Upper lobe of left lung (tissue), 4 donors: ENCODE measurements around the gene DMRTC2.

Experiments
- CTCF ChIP-seq, 6 experiments: fragments of 450-650 bp in 4 of 6; fragments of 200-600 bp in 2 of 6; sonication (generic) in 2 of 6; IDR thresholded peaks; one replicate each; pipeline ENCODE4 v1.5.1; 2016 to 2019; ENCODE audit warnings: antibody characterized with exemption in 6 of 6
- EP300 ChIP-seq, 4 donors: sonication (generic); formaldehyde crosslinking; IDR thresholded peaks; one replicate each; pipeline ENCODE4 v1.5.1; 2017; ENCODE audit warnings: antibody characterized with exemption in 4 of 4, control low read depth in 2 of 4
- POLR2A ChIP-seq, 4 donors: fragments of 450-650 bp; IDR thresholded peaks; one replicate each; pipeline ENCODE4 v1.5.1; 2016 to 2017; ENCODE audit warnings: antibody characterized with exemption in 4 of 4, mild to moderate bottlenecking in 2 of 4
- POLR2AphosphoS5 ChIP-seq, 2 donors: sonication (generic); formaldehyde crosslinking; IDR thresholded peaks; one replicate each; pipeline ENCODE4 v1.5.1; 2017; ENCODE audit warnings: antibody characterized with exemption in 2 of 2

DNA sequence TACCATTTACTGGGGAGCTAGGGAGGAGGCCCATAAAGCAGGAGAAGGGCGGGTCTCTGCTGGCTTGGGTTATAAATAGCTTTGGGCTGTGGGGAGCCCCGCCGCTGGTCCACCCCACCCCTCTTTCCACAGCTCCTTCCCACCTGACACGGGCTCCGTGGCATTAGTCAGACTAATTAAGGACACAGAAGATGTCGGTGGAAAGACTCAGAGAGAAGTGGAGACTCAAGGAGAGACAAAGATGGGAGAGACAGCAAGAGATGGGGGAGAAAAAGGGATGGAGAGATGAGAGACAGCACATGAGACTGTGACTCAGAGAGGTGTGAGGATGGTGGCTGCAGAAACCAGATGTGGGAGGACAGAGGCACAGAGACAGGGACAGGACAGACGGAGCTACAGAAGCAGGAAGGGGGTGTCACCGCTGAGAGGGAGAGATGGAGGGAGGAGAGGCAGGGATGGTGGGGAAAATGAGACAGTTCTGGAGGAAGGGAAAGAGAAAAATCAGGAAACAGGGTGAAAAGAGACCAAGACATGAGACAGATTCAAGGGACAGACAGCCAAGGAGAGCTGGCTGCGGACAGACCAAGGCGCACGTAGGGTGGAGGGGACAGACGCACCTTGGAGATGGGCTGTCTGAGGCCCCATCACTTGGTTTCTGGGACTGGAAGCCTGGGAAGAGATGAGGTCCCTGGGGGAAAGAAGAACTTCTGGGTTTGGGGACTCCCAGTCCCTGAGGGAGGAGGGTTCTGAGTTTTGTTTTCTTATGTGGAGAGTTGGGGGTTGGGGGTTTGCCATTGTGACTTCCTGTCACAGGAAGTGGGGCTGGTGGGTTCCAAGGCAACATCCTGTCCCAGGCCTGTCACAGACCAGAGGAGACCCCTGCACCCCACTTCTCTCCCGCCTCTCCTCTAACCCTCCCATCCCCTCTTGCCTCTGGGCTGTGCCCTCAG, 42.2 kb downstream of the DMRTC2 start:
- TF ChIP-seq POLR2A (IDR thresholded peaks at IDR 0.05): peak in 1 of 4 donors; percentile 4
- no peak for TF ChIP-seq CTCF (IDR thresholded peaks at IDR 0.05)
- no peak for TF ChIP-seq POLR2AphosphoS5 (IDR thresholded peaks at IDR 0.05)
- TF ChIP-seq EP300 (IDR thresholded peaks at IDR 0.05): no peak
